OCI-LY3 (cell line): ENCODE measurements around the gene HOXA3.

ENCODE experiments used
- H2AFZ ChIP-seq: fragments of 200-600, 300-600 bp; shearing (Covaris generic); 2 replicates; pipeline ENCODE4 v1.6.0; 2014; ENCODE audit warnings: antibody characterized with exemption, low read depth, low read length
- H3K27ac ChIP-seq: fragments of 200-600, 300-600 bp; sonication (generic); 2 replicates; pipeline ENCODE4 v1.5.1; 2014; ENCODE audit warnings: mild to moderate bottlenecking, low read length, moderate library complexity, mixed read lengths
- H3K27me3 ChIP-seq: fragments of 200-600, 300-600 bp; sonication (generic); 2 replicates; pipeline ENCODE4 v1.6.1; 2014; ENCODE audit warnings: low read depth, low read length, mixed read lengths
- H3K36me3 ChIP-seq: fragments of 200-600, 300-600 bp; sonication (generic); replicated peaks from 2 replicates; pipeline ENCODE3; 2014; ENCODE audit warnings: low read depth, low read length, mixed read lengths
- H3K4me1 ChIP-seq: fragments of 300-600, 200-600 bp; sonication (generic); 2 replicates; pipeline ENCODE4 v1.6.1; 2014; ENCODE audit warnings: low read length, mixed read lengths
- H3K4me2 ChIP-seq: fragments of 200-600, 300-600 bp; sonication (generic); 2 replicates; pipeline ENCODE4 v1.6.1; 2014; ENCODE audit warnings: low read length, mixed read lengths
- H3K4me3 ChIP-seq: fragments of 300-600, 200-600 bp; sonication (generic); 2 replicates; pipeline ENCODE4 v1.5.1; 2014; ENCODE audit warnings: antibody characterized with exemption, mild to moderate bottlenecking, low read length, moderate library complexity
- H3K79me2 ChIP-seq: fragments of 300-600, 200-600 bp; shearing (Covaris generic); 2 replicates; pipeline ENCODE4 v1.6.1; 2014; ENCODE audit warnings: mild to moderate bottlenecking, low read length, mixed read lengths
- H3K9ac ChIP-seq: fragments of 300-600, 200-600 bp; shearing (Covaris generic); 2 replicates; pipeline ENCODE4 v1.6.0; 2014; ENCODE audit warnings: mild to moderate bottlenecking, low read length, moderate library complexity
- H3K9me3 ChIP-seq: fragments of 200-600, 300-600 bp; shearing (Covaris generic); 2 replicates; pipeline ENCODE4 v1.6.1; 2014; ENCODE audit warnings: low read length, mixed read lengths; ENCODE audit not compliant: insufficient read depth
- H4K20me1 ChIP-seq: fragments of 200-600, 300-600 bp; sonication (generic); 2 replicates; pipeline ENCODE4 v1.6.1; 2016; ENCODE audit warnings: low read length, mixed read lengths; ENCODE audit not compliant: insufficient read depth
- EZH2phosphoT487 ChIP-seq: fragments of 200-600 bp; shearing (Covaris generic); IDR thresholded peaks from 2 replicates; pipeline ENCODE4 v1.6.1; 2018; ENCODE audit warnings: antibody characterized with exemption, mixed run types, low read depth
- TF ChIP-seq, protein P1 (sequence below): fragments of 200-600, 300-600 bp; sonication (generic); IDR thresholded peaks from 2 replicates; pipeline ENCODE4 v1.5.1; 2014; ENCODE audit warnings: antibody characterized with exemption, low read length, low read depth

HOXA3 gene

DNA sequence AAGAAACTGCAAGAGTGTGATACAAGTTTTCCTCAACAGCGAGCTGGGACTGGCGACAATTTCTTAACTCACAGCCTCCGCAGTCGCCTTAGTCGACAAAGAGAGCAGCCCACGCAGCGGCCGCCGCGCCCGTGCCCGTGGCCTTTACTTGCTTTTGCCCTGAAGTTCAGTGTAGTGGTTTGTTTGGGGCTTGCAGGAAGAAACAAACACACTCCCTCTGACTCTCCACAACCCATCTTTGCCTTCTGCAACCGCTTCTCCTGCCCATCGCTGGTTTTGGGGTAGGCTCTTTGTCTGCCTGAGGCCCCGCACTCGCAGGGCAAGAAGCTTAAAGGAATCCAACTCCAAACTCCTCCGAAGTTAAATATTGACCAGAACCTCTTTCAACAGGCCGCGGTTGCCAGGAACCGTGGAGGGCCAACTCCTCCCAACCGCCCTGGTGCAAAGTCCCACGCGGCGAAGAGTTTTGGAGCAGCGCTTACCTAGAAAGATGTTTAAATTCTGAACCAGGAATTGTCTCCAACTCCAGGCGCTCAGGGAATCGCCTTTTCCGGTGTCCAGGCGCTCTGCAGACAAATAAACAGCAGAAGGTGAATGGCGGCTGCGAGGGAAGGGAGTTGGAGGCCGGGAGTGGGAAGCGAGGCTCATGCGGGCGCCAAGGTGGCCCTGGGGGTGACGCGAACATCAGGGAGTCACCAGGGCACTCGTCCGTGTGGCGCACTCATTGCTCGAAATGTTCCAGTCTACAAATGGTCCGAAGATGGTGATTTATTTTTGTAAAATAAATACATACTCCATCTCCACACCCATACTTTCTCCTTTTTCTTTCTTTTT is 30.1 kb downstream of the HOXA3 start:
- H3K36me3 ChIP-seq, result no peaks in the 10 kb centered on the region
- H3K9ac ChIP-seq, result no peak overlapping the region
- H3K4me3 ChIP-seq, result no peak overlapping the region
- H3K9me3 ChIP-seq, result no peaks in the 10 kb centered on the region
- TF ChIP-seq, protein P1, sequence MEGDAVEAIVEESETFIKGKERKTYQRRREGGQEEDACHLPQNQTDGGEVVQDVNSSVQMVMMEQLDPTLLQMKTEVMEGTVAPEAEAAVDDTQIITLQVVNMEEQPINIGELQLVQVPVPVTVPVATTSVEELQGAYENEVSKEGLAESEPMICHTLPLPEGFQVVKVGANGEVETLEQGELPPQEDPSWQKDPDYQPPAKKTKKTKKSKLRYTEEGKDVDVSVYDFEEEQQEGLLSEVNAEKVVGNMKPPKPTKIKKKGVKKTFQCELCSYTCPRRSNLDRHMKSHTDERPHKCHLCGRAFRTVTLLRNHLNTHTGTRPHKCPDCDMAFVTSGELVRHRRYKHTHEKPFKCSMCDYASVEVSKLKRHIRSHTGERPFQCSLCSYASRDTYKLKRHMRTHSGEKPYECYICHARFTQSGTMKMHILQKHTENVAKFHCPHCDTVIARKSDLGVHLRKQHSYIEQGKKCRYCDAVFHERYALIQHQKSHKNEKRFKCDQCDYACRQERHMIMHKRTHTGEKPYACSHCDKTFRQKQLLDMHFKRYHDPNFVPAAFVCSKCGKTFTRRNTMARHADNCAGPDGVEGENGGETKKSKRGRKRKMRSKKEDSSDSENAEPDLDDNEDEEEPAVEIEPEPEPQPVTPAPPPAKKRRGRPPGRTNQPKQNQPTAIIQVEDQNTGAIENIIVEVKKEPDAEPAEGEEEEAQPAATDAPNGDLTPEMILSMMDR, result no peak
- TF ChIP-seq EZH2phosphoT487, result no peak
- no peaks in the 10 kb centered on the region for H4K20me1 ChIP-seq
- H3K4me2 ChIP-seq, result no peak overlapping the region
- H3K4me1 ChIP-seq, result no peaks in the 10 kb centered on the region
- no peak overlapping the region for H2AFZ ChIP-seq
- H3K79me2 ChIP-seq, result no peaks in the 10 kb centered on the region
- no peaks in the 10 kb centered on the region; the same call in 1 of the 2 replicates for H3K27me3 ChIP-seq
- no peak overlapping the region for H3K27ac ChIP-seq

DNA sequence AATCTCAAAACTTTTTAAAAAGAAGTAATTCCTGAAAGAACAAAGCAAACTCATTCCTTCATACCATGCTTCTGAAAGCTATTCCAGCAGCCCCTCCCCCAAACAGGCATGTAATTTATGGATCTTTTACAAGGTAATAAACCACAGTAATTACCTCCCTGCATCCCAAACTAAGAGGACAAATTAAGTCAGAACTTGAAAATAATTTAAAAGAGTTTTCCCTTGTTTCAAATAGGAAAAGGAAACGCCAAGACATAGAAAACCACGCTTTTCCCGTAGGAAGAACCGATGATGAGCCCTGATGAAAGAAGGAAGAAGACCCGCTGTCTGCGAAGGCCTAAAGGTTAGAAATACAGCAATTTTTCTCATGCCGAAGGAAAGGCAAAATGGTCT is 30.7 kb downstream of the HOXA3 start:
- Histone ChIP-seq H4K20me1 (no peaks in the 10 kb centered on the region), H3K9ac (no peak overlapping the region), H3K9me3 (no peaks in the 10 kb centered on the region), H3K36me3 (no peaks in the 10 kb centered on the region), H3K4me1 (no peaks in the 10 kb centered on the region), H2AFZ (no peak overlapping the region), H3K4me2 (no peak overlapping the region), H3K27ac (no peak overlapping the region), H3K27me3 (no peaks in the 10 kb centered on the region), H3K79me2 (no peaks in the 10 kb centered on the region), H3K4me3 (no peak overlapping the region)
- TF ChIP-seq, protein P1, result no peak
- no peak for TF ChIP-seq EZH2phosphoT487

DNA sequence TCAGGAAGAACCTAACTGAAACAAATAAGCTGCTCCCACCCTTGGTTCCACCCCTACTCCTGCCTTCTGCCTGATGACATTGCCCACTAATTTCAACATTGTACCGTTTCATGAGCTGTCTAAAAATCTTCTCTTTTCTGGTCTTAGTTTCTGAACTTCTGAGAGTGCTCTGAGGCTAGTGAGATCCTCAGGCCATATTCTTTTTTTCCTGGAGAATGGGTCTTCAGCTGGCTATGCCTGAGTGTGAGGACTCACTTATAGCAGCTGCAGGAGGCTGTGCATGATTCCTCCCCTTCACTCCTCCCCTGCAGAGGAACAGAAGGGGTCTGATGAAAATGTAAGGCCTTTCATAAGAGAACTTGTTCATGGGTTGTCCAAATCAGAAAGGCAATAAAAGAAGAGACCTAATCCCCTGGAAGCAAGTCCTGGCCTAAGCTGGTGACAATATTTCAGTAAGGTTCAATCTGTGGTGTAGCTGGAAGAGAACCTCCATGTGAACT is 32.9 kb downstream of the HOXA3 start:
- H3K4me3 ChIP-seq, result no peak overlapping the region
- H2AFZ ChIP-seq, result no peak overlapping the region
- no peaks in the 10 kb centered on the region for H4K20me1 ChIP-seq
- no peaks in the 10 kb centered on the region for H3K27me3 ChIP-seq
- H3K9me3 ChIP-seq, result no peaks in the 10 kb centered on the region
- no peak overlapping the region for H3K4me2 ChIP-seq
- no peaks in the 10 kb centered on the region for H3K79me2 ChIP-seq
- no peak overlapping the region for H3K27ac ChIP-seq
- no peaks in the 10 kb centered on the region for H3K4me1 ChIP-seq
- TF ChIP-seq, protein P1, result no peak
- TF ChIP-seq EZH2phosphoT487, result no peak
- no peaks in the 10 kb centered on the region for H3K36me3 ChIP-seq
- no peak overlapping the region for H3K9ac ChIP-seq

DNA sequence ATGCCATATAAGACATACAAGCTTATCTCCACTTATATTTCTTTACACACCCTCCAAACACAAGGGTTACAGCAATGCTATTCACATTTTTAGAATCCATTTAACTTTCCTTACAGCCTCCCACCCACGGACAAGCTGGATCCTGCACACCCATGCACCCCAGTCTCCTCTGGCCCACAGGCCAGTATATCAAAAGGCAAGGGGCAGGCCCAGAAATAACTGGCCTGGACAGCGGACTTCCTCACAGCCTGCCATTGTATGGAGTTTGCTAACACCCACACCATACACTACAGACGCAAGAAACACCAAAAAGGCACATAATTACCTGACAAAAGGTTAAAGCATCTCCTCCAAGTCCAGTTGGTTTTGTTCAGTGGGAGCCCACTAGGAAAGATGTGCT is 33.8 kb downstream of the HOXA3 start:
- Histone ChIP-seq H3K27me3 (no peaks in the 10 kb centered on the region), H3K9ac (no peak overlapping the region), H3K79me2 (no peaks in the 10 kb centered on the region), H3K4me2 (no peak overlapping the region), H3K4me3 (no peak overlapping the region), H3K9me3 (no peaks in the 10 kb centered on the region), H2AFZ (no peak overlapping the region), H3K36me3 (no peaks in the 10 kb centered on the region), H3K27ac (no peak overlapping the region), H4K20me1 (no peaks in the 10 kb centered on the region), H3K4me1 (no peaks in the 10 kb centered on the region)
- TF ChIP-seq, protein P1, result no peak
- TF ChIP-seq EZH2phosphoT487, result no peak
